ENCODE data around the gene GUCY1B1.

Gene GUCY1B1

DNA sequence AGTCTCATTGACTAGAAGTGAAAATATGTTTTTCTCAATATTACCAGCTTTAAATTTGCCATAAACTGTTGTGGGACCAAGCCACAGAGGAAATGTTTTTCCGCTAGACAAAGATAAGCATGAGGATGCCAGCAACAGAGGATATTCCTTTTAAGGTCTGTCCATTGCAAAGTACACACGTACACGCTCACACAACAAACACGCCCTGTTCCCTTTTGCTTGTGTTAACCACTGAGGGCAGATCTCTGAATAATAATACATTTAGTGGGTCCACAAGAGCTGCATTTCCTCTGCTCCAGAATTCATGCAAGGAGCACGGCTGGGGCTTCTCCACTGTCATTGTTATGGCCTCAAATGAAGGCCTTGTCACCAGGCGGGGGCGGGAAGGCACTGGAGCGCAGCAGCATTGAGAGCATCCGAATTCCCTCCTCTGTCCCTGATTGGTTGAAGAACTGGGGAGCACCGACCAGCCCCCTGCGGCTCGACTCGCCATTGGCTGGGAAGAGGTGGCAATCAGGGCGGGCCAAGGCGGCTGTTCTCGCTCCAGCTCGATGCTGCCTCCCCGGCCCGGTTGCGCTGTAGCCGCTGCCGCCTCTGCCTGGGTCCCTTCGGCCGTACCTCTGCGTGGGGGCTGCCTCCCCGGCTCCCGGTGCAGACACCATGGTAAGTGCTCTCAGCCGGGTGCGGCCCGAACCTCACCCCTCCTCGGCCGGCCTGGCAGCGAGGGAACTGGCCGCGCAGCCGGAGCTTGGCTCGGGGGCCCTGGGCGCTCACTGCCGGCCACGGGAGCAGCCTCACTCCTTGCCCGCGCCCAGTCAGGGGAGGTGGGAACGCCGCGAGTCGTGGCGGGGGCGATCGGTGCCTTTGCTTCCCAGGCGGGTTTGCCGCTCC, at the start of gene GUCY1B1:
TSS of gene GUCY1B1 (plus strand) at position 541 of the 891 bp plus-strand sequence. CDS start at position 661, 120 bp downstream.
- DNase-seq (ENCODE audit: low read depth, low spot score): peak; percentile 95

- no peak for DNase-seq (ENCODE audit: low read depth, low spot score)
Measured at GRCh38 chr4:155709918-155710317, 48.9 kb upstream of the GUCY1B1 start.

DNA sequence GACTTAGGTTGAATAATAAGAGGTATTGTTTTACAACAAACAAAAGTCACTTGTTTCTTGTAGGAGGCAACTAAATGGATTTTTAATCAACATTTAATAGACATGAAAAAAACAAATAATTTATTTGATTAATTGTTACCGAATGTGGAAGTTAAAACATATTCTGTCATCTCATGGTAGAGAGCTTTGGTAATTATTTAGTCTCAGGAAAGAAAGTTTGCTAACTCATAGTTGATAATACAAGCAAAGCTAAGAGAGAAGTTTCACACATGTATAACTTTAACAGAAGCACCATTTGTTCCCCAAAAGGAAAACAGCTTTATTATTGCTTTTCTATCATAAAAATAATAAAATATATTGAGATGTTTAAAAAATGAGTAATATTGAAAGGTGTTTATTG, 47.3 kb upstream of the GUCY1B1 start:
- DNase-seq (ENCODE audit: low read depth, low spot score): no peak

GRCh38 chr4:155712846-155713245, 46.0 kb upstream of the GUCY1B1 start:
- no peak for DNase-seq (ENCODE audit: low read depth, low spot score)

DNA sequence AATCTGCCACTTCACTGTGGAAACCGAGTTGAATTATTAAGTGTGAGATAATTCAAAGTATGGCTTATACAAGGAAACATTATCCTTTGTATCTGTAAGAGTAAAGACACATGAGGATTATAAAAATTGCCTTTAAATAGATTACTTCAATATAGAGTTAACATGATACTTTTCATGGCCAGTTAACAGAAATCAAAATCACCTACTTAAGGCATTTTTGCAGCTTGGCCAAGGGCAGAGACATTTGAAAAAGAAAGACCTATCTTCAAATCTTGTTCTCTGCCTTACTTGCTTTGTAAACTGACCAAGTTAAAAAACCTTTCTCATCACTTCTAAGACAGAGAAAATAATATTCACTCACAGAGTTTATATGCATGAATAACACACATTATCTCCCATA, 44.9 kb upstream of the GUCY1B1 start:
- DNase-seq (ENCODE audit: low read depth, low spot score): no peak

GRCh38 chr4:155722336-155722735, 36.5 kb upstream of the GUCY1B1 start:
- no peak for DNase-seq (ENCODE audit: low read depth, low spot score)

GRCh38 chr4:155722816-155723499, 35.9 kb upstream of the GUCY1B1 start:
- no peak for DNase-seq (ENCODE audit: low read depth, low spot score)

DNA sequence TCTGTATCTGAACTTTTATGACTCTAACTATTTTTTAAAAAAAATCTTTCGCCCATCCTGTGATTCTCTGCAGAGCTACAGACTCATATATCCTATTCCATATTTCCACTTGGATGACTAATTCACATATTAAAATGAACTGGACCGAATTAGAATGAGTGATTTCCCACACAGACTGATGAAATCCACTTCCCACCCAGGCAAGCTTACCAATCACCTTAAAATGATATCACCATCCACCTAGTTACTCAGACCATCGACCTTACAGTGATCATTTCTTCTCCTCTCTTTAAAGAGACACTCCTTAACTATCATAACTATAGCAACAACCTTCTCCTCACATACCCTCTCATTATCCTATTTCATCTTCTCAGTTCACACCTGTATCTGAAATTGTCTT, 34.1 kb upstream of the GUCY1B1 start:
- DNase-seq (ENCODE audit: low read depth, low spot score): no peak

- no peak for DNase-seq (ENCODE audit: low read depth, low spot score)
Measured at GRCh38 chr4:155734065-155734464, 24.8 kb upstream of the GUCY1B1 start.

GRCh38 chr4:155734951-155735350, 23.9 kb upstream of the GUCY1B1 start:
- no peak for DNase-seq (ENCODE audit: low read depth, low spot score)

- no peak for DNase-seq (ENCODE audit: low read depth, low spot score)
Measured at GRCh38 chr4:155735496-155735895, 23.3 kb upstream of the GUCY1B1 start.

GRCh38 chr4:155738548-155738947, 20.3 kb upstream of the GUCY1B1 start:
- DNase-seq (ENCODE audit: low read depth, low spot score): no peak

- no peak for DNase-seq (ENCODE audit: low read depth, low spot score)
Measured at GRCh38 chr4:155741546-155741945, 17.3 kb upstream of the GUCY1B1 start.

DNA sequence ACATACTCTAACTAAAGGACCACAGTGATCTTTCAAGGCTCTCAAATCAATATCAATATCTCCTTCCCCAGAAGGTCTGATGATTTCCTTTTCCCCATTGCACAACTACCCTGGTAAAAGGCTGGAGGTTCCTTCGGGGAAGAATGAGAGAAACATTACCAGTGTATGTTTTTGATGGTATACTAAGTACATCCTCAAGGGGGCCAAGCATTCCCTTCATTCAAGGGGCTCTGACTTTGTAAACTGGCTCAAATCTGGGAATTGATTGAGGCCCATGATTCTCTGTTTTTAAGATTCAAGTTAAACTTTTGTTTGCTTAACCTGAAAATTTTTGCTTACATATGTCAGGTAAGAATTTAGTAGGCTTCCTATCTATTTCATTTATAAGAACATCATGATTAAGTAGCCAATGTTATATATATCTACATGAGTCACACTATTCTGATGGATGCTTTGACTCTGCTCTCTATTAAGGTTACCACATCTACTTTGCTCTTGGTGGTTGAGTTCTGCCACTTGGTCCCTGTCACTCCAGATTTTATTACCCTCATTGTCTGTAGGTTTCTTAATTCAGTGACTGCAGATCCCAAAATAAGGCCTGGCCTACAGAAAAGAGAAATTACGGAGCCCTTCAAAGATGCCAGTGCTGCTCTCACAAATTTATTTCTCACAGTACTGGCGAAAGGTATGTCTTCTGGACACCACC, 16.4 kb upstream of the GUCY1B1 start:
- no peak for DNase-seq (ENCODE audit: low read depth, low spot score)

DNA sequence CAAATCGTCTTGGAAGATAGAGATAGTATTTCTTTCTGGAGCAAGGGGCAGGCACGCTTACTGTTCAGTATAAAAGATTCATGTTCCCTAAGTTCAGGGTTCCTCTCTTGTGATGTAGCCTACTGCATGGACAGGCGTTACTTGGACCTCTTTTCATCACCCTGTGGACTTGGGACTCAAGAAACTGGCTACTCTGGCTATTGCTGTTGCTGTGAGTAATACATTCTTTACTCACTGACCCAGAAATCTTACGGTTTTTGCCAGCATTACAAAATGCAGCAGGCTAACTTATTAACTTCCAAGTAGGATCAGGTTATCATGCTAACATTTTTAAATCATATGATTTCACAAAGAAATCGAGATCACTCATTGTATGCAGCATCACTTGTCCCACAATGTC, 12.8 kb upstream of the GUCY1B1 start:
- DNase-seq (ENCODE audit: low read depth, low spot score): no peak

DNA sequence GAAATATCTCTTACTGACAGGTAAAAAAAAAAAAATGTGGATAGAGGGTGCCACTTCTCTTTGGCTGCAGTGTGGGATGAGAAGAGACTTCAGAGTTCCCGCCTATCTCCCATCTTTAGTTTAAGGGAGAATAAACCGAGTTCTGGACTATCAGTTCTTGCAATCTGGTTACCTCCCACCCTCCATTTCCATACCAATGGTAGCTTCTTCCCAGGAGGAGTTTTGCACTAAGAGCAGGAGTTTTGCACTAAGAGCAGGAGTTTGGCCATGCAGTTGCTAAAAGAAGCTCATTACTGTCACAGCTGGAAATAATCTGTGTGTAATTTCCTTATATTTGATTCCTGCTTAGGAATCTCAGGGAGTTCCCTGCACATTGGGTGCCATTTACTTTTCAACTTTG, 10.8 kb upstream of the GUCY1B1 start:
- DNase-seq (ENCODE audit: low read depth, low spot score): peak; percentile 16

GRCh38 chr4:155749041-155749440, 9.8 kb upstream of the GUCY1B1 start:
- DNase-seq (ENCODE audit: low read depth, low spot score): no peak

- DNase-seq (ENCODE audit: low read depth, low spot score): no peak
Measured at GRCh38 chr4:155751569-155751968, 7.3 kb upstream of the GUCY1B1 start.

GRCh38 chr4:155757745-155758265, 1.0 kb upstream of the GUCY1B1 start:
- DNase-seq (ENCODE audit: low read depth, low spot score): no peak

DNA sequence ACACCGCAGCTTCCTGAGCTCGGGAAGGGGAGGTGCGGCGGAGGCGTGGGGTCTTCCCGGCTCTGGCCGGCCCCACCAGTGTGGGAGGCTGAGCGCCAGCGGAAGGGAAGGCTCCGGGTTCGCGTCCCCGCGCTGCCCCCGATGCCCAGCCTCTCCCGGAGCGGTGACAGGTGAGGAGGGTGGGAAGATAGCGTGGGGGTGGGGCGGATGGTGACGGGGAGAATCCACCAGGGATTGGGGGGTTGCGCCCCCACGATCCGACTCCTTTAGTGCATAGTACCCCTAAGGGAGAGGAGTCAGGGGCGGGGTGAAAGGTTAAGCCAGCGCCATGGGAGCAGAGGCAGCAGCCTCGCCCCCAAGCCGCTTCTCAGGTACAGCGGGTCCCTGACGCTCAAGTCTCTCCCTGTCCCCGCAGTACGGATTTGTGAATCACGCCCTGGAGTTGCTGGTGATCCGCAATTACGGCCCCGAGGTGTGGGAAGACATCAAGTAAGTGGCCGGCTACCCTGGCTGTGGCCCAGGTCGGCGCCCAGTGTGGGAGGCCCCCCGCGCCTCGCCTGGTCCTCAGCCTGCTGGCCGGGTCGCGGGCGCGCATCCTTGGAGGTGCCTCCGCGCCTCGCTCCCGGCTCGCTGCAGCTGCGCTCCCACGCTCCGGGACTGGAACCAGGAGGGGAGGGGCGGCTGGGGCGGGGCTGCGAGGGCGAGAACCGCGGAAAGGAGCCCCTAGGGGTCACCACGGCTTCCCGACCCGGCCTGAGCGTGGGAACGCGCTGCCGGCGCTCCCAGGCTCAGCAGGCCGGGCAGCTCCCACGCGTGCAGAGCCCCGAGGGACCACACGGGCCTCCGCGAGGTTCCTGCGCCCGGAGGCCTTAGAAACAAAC, 791 bp downstream of the GUCY1B1 start:
- peak; percentile 30 for DNase-seq (ENCODE audit: low read depth, low spot score)

- DNase-seq (ENCODE audit: low read depth, low spot score): no peak
Measured at GRCh38 chr4:155761047-155761446, 2.2 kb downstream of the GUCY1B1 start.
